ENCODE results near the gene CTIF. TPM values are rescaled to one million over a fixed set of nuclear protein-coding genes. Genes with fewer than 3 reads are reported as not detected.

CTIF gene
- total RNA-seq, 1 donor: 65.9 TPM

GRCh38 chr18:48693625-48694262 lies 154.9 kb downstream of the CTIF start:
- TF ChIP-seq CTCF (IDR thresholded peaks at IDR 0.05; ENCODE audit: extremely low read depth, low read depth, low read length): no peak
- peaks cover 9% of the 10 kb centered on the region for H3K4me1 ChIP-seq (ENCODE audit: insufficient read depth, low read length)
- H3K9me3 ChIP-seq (ENCODE audit: low read depth, low read length): no peaks in the 10 kb centered on the region
- no peak overlapping the region for H3K4me3 ChIP-seq (ENCODE audit: insufficient read depth, low read length)
- DNase-seq (ENCODE audit: insufficient read length, low spot score, missing footprints): no peak
- peaks cover 12% of the 10 kb centered on the region for H3K36me3 ChIP-seq (ENCODE audit: insufficient read depth, low read length)
- no peak overlapping the region for H2AFZ ChIP-seq (ENCODE audit: low read length)
- H3K79me2 ChIP-seq (ENCODE audit: insufficient read depth, low read length): no peaks in the 10 kb centered on the region
- H3K27ac ChIP-seq (ENCODE audit: low read depth, low read length): peak overlapping the region; percentile 35
- no peaks in the 10 kb centered on the region for H3K27me3 ChIP-seq (ENCODE audit: insufficient read depth, low read length)
- no peak overlapping the region for H3K4me2 ChIP-seq (ENCODE audit: insufficient read depth, low read length)
- H4K20me1 ChIP-seq (ENCODE audit: insufficient read depth, low read length): peaks cover 14% of the 10 kb centered on the region

- DNase-seq (ENCODE audit: insufficient read length, low spot score, missing footprints): no peak
- no peaks in the 10 kb centered on the region for H3K27me3 ChIP-seq (ENCODE audit: insufficient read depth, low read length)
- peak overlapping the region; percentile 35 for H3K27ac ChIP-seq (ENCODE audit: low read depth, low read length)
- peaks cover 9% of the 10 kb centered on the region for H3K4me1 ChIP-seq (ENCODE audit: insufficient read depth, low read length)
- H4K20me1 ChIP-seq (ENCODE audit: insufficient read depth, low read length): peaks cover 14% of the 10 kb centered on the region
- TF ChIP-seq CTCF (IDR thresholded peaks at IDR 0.05; ENCODE audit: extremely low read depth, low read depth, low read length): no peak
- H2AFZ ChIP-seq (ENCODE audit: low read length): no peak overlapping the region
- H3K36me3 ChIP-seq (ENCODE audit: insufficient read depth, low read length): peaks cover 10% of the 10 kb centered on the region
- no peaks in the 10 kb centered on the region for H3K79me2 ChIP-seq (ENCODE audit: insufficient read depth, low read length)
- H3K4me2 ChIP-seq (ENCODE audit: insufficient read depth, low read length): no peak overlapping the region
- H3K9me3 ChIP-seq (ENCODE audit: low read depth, low read length): no peaks in the 10 kb centered on the region
- no peak overlapping the region for H3K4me3 ChIP-seq (ENCODE audit: insufficient read depth, low read length)
Measured at GRCh38 chr18:48694295-48694694, 155.5 kb downstream of the CTIF start.

GRCh38 chr18:48695671-48696070 lies 156.8 kb downstream of the CTIF start:
- no peak overlapping the region for H3K4me3 ChIP-seq (ENCODE audit: insufficient read depth, low read length)
- no peak overlapping the region for H2AFZ ChIP-seq (ENCODE audit: low read length)
- DNase-seq (ENCODE audit: insufficient read length, low spot score, missing footprints): no peak
- peaks cover 9% of the 10 kb centered on the region for H3K36me3 ChIP-seq (ENCODE audit: insufficient read depth, low read length)
- TF ChIP-seq CTCF (IDR thresholded peaks at IDR 0.05; ENCODE audit: extremely low read depth, low read depth, low read length): no peak
- peaks cover 9% of the 10 kb centered on the region for H3K4me1 ChIP-seq (ENCODE audit: insufficient read depth, low read length)
- peaks cover 10% of the 10 kb centered on the region for H4K20me1 ChIP-seq (ENCODE audit: insufficient read depth, low read length)
- no peaks in the 10 kb centered on the region for H3K27me3 ChIP-seq (ENCODE audit: insufficient read depth, low read length)
- H3K4me2 ChIP-seq (ENCODE audit: insufficient read depth, low read length): no peak overlapping the region
- no peaks in the 10 kb centered on the region for H3K9me3 ChIP-seq (ENCODE audit: low read depth, low read length)
- H3K79me2 ChIP-seq (ENCODE audit: insufficient read depth, low read length): no peaks in the 10 kb centered on the region
- no peak overlapping the region for H3K27ac ChIP-seq (ENCODE audit: low read depth, low read length)

- peaks cover 9% of the 10 kb centered on the region for H3K4me1 ChIP-seq (ENCODE audit: insufficient read depth, low read length)
- H3K4me2 ChIP-seq (ENCODE audit: insufficient read depth, low read length): no peak overlapping the region
- H3K4me3 ChIP-seq (ENCODE audit: insufficient read depth, low read length): no peak overlapping the region
- TF ChIP-seq CTCF (IDR thresholded peaks at IDR 0.05; ENCODE audit: extremely low read depth, low read depth, low read length): no peak
- no peak overlapping the region for H3K27ac ChIP-seq (ENCODE audit: low read depth, low read length)
- no peaks in the 10 kb centered on the region for H3K9me3 ChIP-seq (ENCODE audit: low read depth, low read length)
- H3K79me2 ChIP-seq (ENCODE audit: insufficient read depth, low read length): no peaks in the 10 kb centered on the region
- H4K20me1 ChIP-seq (ENCODE audit: insufficient read depth, low read length): peaks cover 12% of the 10 kb centered on the region
- DNase-seq (ENCODE audit: insufficient read length, low spot score, missing footprints): no peak
- H3K27me3 ChIP-seq (ENCODE audit: insufficient read depth, low read length): no peaks in the 10 kb centered on the region
- no peak overlapping the region for H2AFZ ChIP-seq (ENCODE audit: low read length)
- H3K36me3 ChIP-seq (ENCODE audit: insufficient read depth, low read length): peaks cover 9% of the 10 kb centered on the region
Measured at GRCh38 chr18:48696218-48696617, 157.4 kb downstream of the CTIF start.
